Prostate gland (tissue), 2 donors: ENCODE results near the gene SPATA1. TPM values are rescaled to one million over a fixed set of nuclear protein-coding genes. Genes with fewer than 3 reads are reported as not detected.

Experiments used
- DNase-seq: peaks from one replicate; pipeline ENCODE4 v3.0.0-alpha.2; 2019; ENCODE audit warnings: low spot score
- H3K27ac ChIP-seq, 2 donors: fragments of 200-600 bp; sonication (generic); 2 replicates each; pipeline ENCODE4 v1.5.1; 2017 to 2019
- H3K27me3 ChIP-seq: fragments of 200-600 bp; sonication (generic); replicated peaks from 2 replicates; pipeline ENCODE4 v1.5.1; 2019; ENCODE audit not compliant: insufficient read depth
- H3K36me3 ChIP-seq, 2 donors: fragments of 200-600 bp; sonication (generic); 1 replicate in 1 of 2; 2 replicates in 1 of 2; pipeline versions ENCODE4 v1.5.1 to v1.8.1; 2017 to 2019
- H3K4me1 ChIP-seq: fragments of 200-600 bp; sonication (generic); replicated peaks from 2 replicates; pipeline ENCODE4 v1.5.1; 2019
- H3K4me3 ChIP-seq, 2 donors: fragments of 200-600 bp; sonication (generic); 2 replicates each; pipeline ENCODE4 v1.5.1; 2017 to 2019
- H3K9me3 ChIP-seq: fragments of 200-600 bp; sonication (generic); 2 replicates; pipeline ENCODE4 v1.5.1; 2017
- POLR2A ChIP-seq: fragments of 450-650 bp; IDR thresholded peaks from one replicate; pipeline ENCODE4 v1.6.1; 2016; ENCODE audit warnings: antibody characterized with exemption, mild to moderate bottlenecking
- POLR2AphosphoS5 ChIP-seq: sonication (generic); formaldehyde crosslinking; IDR thresholded peaks from one replicate; pipeline ENCODE4 v1.6.1; 2017; ENCODE audit warnings: antibody characterized with exemption
- WGBS: methylation state at CpG from one replicate; pipeline ENCODE4 v1.1.5; 2018; 5-methylcytosine and 5-hydroxymethylcytosine counted together
- intact Hi-C: fragments of 100-400 bp; cut with DNase I; formaldehyde crosslinking; loops from one replicate; pipeline ENCODE4 v1.14.2; 2022
- total RNA-seq, 2 donors: library from RNA; depleted of rRNA; stranded (reverse); fragments of >200 nt; gene quantifications; one replicate each; pipeline ENCODE4 v1.1.0, GENCODE V29; 2016
- TF ChIP-seq, protein P1 (sequence below), 4 experiments: fragments of 200-600 bp in 2 of 4; fragments of 450-650 bp in 2 of 4; sonication (generic) in 2 of 4; IDR thresholded peaks; 1 replicate in 3 of 4; 2 replicates in 1 of 4; pipeline ENCODE4 v1.5.1; 2016 to 2019; ENCODE audit warnings: antibody characterized with exemption in 4 of 4, mild to moderate bottlenecking in 2 of 4, moderate library complexity in 2 of 4

Gene SPATA1, protein sequence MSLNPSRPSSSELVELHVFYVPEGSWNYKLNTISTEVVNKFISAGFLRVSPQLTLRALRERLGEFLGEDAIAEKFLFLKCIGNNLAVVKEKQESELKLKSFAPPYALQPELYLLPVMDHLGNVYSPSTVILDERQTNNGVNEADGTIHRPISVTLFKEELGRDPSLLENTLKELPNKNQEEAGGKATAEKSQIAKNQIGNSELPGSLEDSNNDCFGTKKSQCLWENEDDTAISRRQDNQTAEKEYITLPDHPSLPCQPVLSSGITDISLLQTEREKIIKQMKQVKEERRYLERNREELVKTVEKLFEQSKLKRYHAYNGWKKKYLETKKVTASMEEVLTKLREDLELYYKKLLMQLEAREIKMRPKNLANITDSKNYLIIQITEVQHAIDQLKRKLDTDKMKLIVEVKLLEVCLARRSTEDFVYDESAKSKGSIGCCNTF
- total RNA-seq = 1 to 10 TPM in 1 of 2 donors, under 1 TPM in 1; 0.05 to 3.8 TPM

GRCh38 chr1:84506002-84506728 is at the start of gene SPATA1, which contains the start of gene GNG5:
SPATA1 (plus strand) TSS chr1:84506386; CDS start chr1:84516360, 9,974 bp downstream.
GNG5 (minus strand) TSS chr1:84506581; CDS start chr1:84506091, 490 bp downstream.
- H3K9me3 ChIP-seq = no peaks in the 10 kb centered on the region
- intact Hi-C loops = loop anchor here (5.0 kb wide), 1 partner anchor 66 kb away; the partner anchor contains the start of gene CTBS
- peak within 1 kb of the TSS; percentile 59 to 83 for H3K4me3 ChIP-seq
- H3K36me3 ChIP-seq = no peaks in the 10 kb centered on the region
- no peaks in the 10 kb centered on the region for H3K27me3 ChIP-seq
- WGBS = under 1% methylated on average over 34 of the region's 60 CpGs
- TF ChIP-seq, protein P1, sequence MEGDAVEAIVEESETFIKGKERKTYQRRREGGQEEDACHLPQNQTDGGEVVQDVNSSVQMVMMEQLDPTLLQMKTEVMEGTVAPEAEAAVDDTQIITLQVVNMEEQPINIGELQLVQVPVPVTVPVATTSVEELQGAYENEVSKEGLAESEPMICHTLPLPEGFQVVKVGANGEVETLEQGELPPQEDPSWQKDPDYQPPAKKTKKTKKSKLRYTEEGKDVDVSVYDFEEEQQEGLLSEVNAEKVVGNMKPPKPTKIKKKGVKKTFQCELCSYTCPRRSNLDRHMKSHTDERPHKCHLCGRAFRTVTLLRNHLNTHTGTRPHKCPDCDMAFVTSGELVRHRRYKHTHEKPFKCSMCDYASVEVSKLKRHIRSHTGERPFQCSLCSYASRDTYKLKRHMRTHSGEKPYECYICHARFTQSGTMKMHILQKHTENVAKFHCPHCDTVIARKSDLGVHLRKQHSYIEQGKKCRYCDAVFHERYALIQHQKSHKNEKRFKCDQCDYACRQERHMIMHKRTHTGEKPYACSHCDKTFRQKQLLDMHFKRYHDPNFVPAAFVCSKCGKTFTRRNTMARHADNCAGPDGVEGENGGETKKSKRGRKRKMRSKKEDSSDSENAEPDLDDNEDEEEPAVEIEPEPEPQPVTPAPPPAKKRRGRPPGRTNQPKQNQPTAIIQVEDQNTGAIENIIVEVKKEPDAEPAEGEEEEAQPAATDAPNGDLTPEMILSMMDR (IDR thresholded peaks at IDR 0.05) = peak in 1 of 4 experiments; percentile 10
- TF ChIP-seq POLR2A = peak; percentile 79
- peak; percentile 91 for TF ChIP-seq POLR2AphosphoS5
- peak within 1 kb of the TSS; percentile 95 to 96 for H3K27ac ChIP-seq
- peaks cover 2% of the 10 kb centered on the region for H3K4me1 ChIP-seq
- peak; percentile 98 for DNase-seq

DNA sequence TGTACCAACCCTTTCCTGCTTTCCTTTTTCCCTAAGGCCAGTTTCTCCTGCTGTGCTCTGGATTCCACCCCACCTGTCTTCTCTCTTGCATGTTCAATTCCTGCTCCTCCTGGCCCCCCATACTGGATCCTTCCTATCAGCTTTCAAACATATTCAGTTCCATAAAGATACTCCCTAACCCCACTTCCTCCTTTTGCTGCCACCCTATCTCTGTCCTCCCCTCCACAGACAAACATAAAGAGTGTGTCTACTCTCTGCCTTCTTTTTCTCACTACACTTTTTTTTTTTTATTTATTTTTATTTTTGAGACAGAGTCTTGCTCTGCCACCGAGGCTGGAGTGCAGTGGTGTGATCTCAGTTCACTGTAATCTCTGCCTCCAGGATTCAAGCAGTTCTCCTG is 44.1 kb upstream of the SPATA1 start:
- WGBS = 91% methylated on average over 1 of the region's 1 CpG
- intact Hi-C loops = no loop called here
- Histone ChIP-seq H3K27me3 (no peaks in the 10 kb centered on the region), H3K4me3 (no peak overlapping the region), H3K9me3 (no peaks in the 10 kb centered on the region), H3K4me1 (no peaks in the 10 kb centered on the region), H3K27ac (no peak overlapping the region), H3K36me3 (no peaks in the 10 kb centered on the region)
- TF ChIP-seq, protein P1 (IDR thresholded peaks at IDR 0.05) = no peak
- no peak for DNase-seq

GRCh38 chr1:84467298-84467697 is 38.9 kb upstream of the SPATA1 start:
- no peak for DNase-seq
- Histone ChIP-seq H3K27ac (no peak overlapping the region), H3K27me3 (peaks cover 2% of the 10 kb centered on the region), H3K9me3 (no peaks in the 10 kb centered on the region), H3K4me1 (no peaks in the 10 kb centered on the region), H3K4me3 (no peak overlapping the region), H3K36me3 (no peaks in the 10 kb centered on the region)
- TF ChIP-seq POLR2AphosphoS5 (no peak), POLR2A (no peak)
- TF ChIP-seq, protein P1 (IDR thresholded peaks at IDR 0.05) = no peak
- intact Hi-C loops = no loop called here

DNA sequence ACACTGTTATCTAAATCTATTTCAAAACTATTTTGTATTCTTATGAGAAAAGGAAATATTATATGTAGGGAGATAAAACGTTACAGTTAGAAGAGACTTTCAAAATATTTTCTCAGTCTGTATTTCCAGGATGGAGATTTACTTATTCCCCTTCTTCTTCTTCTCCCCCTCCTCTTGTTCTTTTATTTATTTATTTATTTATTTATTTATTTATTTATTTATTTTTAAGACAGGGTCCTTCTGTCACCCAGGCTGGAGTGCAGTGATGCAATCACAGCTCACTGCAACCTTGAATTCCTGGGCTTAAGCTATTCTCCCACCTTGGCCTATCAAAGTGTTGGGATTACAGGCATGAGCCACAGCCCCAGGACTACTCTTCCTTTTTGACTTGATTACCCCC is 30.0 kb upstream of the SPATA1 start:
- Histone ChIP-seq H3K36me3 (no peaks in the 10 kb centered on the region), H3K4me3 (no peak overlapping the region), H3K9me3 (no peaks in the 10 kb centered on the region), H3K27ac (no peak overlapping the region), H3K27me3 (peaks cover 3% of the 10 kb centered on the region), H3K4me1 (peaks cover 1% of the 10 kb centered on the region)
- WGBS = 49% methylated on average over 1 of the region's 1 CpG
- DNase-seq = no peak
- TF ChIP-seq, protein P1 (IDR thresholded peaks at IDR 0.05) = no peak
- TF ChIP-seq POLR2AphosphoS5 (no peak), POLR2A (no peak)
- intact Hi-C loops = loop anchor here (10.0 kb wide), 1 partner anchor 129 kb away; no protein-coding TSS in a partner anchor
